ENCODE measurements around the gene LANCL2. TPM values are rescaled to one million over a fixed set of nuclear protein-coding genes. Genes with fewer than 3 reads are reported as not detected.

The LANCL2 gene
- total RNA-seq, 1 donor from 2014 or later: 11.6 TPM

- Mint-ChIP-seq H3K4me1 (ENCODE audit: unreplicated experiment) (peaks cover 9% of the 10 kb centered on the region), H3K27ac (ENCODE audit: unreplicated experiment) (peak overlapping the region; percentile 57), H3K27me3 (ENCODE audit: unreplicated experiment) (no peaks in the 10 kb centered on the region), H3K36me3 (ENCODE audit: unreplicated experiment) (no peaks in the 10 kb centered on the region), H3K9me3 (ENCODE audit: unreplicated experiment) (no peaks in the 10 kb centered on the region), H3K4me3 (ENCODE audit: unreplicated experiment) (peak overlapping the region; percentile 90)
- TF ChIP-seq CTCF (IDR thresholded peaks at IDR 0.05): no peak
- DNase-seq (ENCODE audit: extremely low spot score, unreplicated experiment): no peak
Observed at GRCh38 chr7:55367283-55367840, 2.2 kb downstream of the LANCL2 start.

- Mint-ChIP-seq H3K27me3 (ENCODE audit: unreplicated experiment) (no peaks in the 10 kb centered on the region), H3K4me1 (ENCODE audit: unreplicated experiment) (peaks cover 5% of the 10 kb centered on the region)
- no peak for DNase-seq (ENCODE audit: extremely low spot score, unreplicated experiment)
Observed at GRCh38 chr7:55369427-55370400, 4.6 kb downstream of the LANCL2 start.

GRCh38 chr7:55374213-55374612 is 9.1 kb downstream of the LANCL2 start:
- no peaks in the 10 kb centered on the region for H3K36me3 Mint-ChIP-seq (ENCODE audit: unreplicated experiment)
- no peak for DNase-seq (ENCODE audit: extremely low spot score, unreplicated experiment)
- H3K27ac Mint-ChIP-seq (ENCODE audit: unreplicated experiment): no peak overlapping the region
- H3K4me1 Mint-ChIP-seq (ENCODE audit: unreplicated experiment): no peaks in the 10 kb centered on the region
- H3K27me3 Mint-ChIP-seq (ENCODE audit: unreplicated experiment): no peaks in the 10 kb centered on the region
- TF ChIP-seq CTCF (IDR thresholded peaks at IDR 0.05): no peak
- H3K9me3 Mint-ChIP-seq (ENCODE audit: unreplicated experiment): no peaks in the 10 kb centered on the region
- H3K4me3 Mint-ChIP-seq (ENCODE audit: unreplicated experiment): no peak overlapping the region

More at GRCh38 chr7:55369427-55370400, 4.6 kb downstream of the LANCL2 start:
- Mint-ChIP-seq H3K27ac (ENCODE audit: unreplicated experiment) (no peak overlapping the region), H3K9me3 (ENCODE audit: unreplicated experiment) (no peaks in the 10 kb centered on the region), H3K36me3 (ENCODE audit: unreplicated experiment) (no peaks in the 10 kb centered on the region), H3K4me3 (ENCODE audit: unreplicated experiment) (no peak overlapping the region)
- TF ChIP-seq CTCF (IDR thresholded peaks at IDR 0.05): no peak

- H3K36me3 Mint-ChIP-seq (ENCODE audit: unreplicated experiment): no peaks in the 10 kb centered on the region
- TF ChIP-seq CTCF (IDR thresholded peaks at IDR 0.05): no peak
- DNase-seq (ENCODE audit: extremely low spot score, unreplicated experiment): no peak
- no peak overlapping the region for H3K27ac Mint-ChIP-seq (ENCODE audit: unreplicated experiment)
- no peaks in the 10 kb centered on the region for H3K4me1 Mint-ChIP-seq (ENCODE audit: unreplicated experiment)
- no peaks in the 10 kb centered on the region for H3K27me3 Mint-ChIP-seq (ENCODE audit: unreplicated experiment)
- H3K4me3 Mint-ChIP-seq (ENCODE audit: unreplicated experiment): no peak overlapping the region
- H3K9me3 Mint-ChIP-seq (ENCODE audit: unreplicated experiment): no peaks in the 10 kb centered on the region
Observed at GRCh38 chr7:55375237-55375636, 10.1 kb downstream of the LANCL2 start.

- no peak for TF ChIP-seq CTCF (IDR thresholded peaks at IDR 0.05)
- Mint-ChIP-seq H3K4me1 (ENCODE audit: unreplicated experiment) (no peaks in the 10 kb centered on the region), H3K36me3 (ENCODE audit: unreplicated experiment) (peaks cover 2% of the 10 kb centered on the region), H3K27ac (ENCODE audit: unreplicated experiment) (no peak overlapping the region), H3K4me3 (ENCODE audit: unreplicated experiment) (no peak overlapping the region), H3K9me3 (ENCODE audit: unreplicated experiment) (no peaks in the 10 kb centered on the region), H3K27me3 (ENCODE audit: unreplicated experiment) (no peaks in the 10 kb centered on the region)
- DNase-seq (ENCODE audit: extremely low spot score, unreplicated experiment): no peak
Observed at GRCh38 chr7:55377162-55377817, 12.2 kb downstream of the LANCL2 start.

Data from osteocyte (in vitro differentiated cells).